ENCODE results near the gene FRS2. TPM values are rescaled to one million over a fixed set of nuclear protein-coding genes. Genes with fewer than 3 reads are reported as not detected.
A peak's percentile ranks its signal among the peaks of the same experiment; 100 is the strongest.

FRS2 gene
- total and polyA plus RNA-seq, 9 donors: 15.5 to 64.2 (median 43.2) TPM

DNA sequence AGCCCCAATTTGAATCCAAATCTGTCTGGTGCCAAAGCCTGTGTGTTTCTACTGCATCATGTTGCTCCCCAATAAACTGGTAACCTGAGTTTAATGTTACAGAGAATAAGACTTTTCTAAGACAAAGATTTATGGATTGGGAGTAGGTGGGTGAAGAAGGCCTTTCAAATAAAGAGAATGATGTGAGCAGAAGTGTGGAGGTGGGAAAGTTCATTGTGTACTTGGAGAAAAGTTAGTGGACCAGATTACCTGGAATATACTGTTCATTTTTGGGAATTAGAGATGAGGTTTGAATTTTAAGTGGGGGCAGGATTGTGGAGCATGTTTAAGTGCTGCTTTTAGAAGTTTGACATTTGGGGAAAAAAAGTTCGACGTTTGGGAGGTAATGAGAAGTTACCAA is 3.1 kb downstream of the FRS2 start:
- no peak for DNase-seq
- H3K27me3 ChIP-seq: no peaks in the 10 kb centered on the region
- H3K36me3 ChIP-seq: no peaks in the 10 kb centered on the region
- 47 to 50% (median 48%) methylated on average over 2 of the region's 2 CpGs for WGBS, 3 donors
- H3K4me3 ChIP-seq: no peak overlapping the region
- intact Hi-C loops (cut with DNase I): loop anchor here in 2 of 4 donors (10.0 kb wide), 2 partner anchors 52 to 92 kb away; no protein-coding TSS in a partner anchor
- H3K9me3 ChIP-seq: no peaks in the 10 kb centered on the region
- TF ChIP-seq EP300 (IDR thresholded peaks at IDR 0.05): no peak
- TF ChIP-seq, protein P1, sequence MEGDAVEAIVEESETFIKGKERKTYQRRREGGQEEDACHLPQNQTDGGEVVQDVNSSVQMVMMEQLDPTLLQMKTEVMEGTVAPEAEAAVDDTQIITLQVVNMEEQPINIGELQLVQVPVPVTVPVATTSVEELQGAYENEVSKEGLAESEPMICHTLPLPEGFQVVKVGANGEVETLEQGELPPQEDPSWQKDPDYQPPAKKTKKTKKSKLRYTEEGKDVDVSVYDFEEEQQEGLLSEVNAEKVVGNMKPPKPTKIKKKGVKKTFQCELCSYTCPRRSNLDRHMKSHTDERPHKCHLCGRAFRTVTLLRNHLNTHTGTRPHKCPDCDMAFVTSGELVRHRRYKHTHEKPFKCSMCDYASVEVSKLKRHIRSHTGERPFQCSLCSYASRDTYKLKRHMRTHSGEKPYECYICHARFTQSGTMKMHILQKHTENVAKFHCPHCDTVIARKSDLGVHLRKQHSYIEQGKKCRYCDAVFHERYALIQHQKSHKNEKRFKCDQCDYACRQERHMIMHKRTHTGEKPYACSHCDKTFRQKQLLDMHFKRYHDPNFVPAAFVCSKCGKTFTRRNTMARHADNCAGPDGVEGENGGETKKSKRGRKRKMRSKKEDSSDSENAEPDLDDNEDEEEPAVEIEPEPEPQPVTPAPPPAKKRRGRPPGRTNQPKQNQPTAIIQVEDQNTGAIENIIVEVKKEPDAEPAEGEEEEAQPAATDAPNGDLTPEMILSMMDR (IDR thresholded peaks at IDR 0.05): no peak
- TF ChIP-seq POLR2A (IDR thresholded peaks at IDR 0.05): no peak
- no peak overlapping the region for H3K27ac ChIP-seq
- H3K4me1 ChIP-seq (ENCODE audit: insufficient read depth): peaks cover 14% of the 10 kb centered on the region

DNA sequence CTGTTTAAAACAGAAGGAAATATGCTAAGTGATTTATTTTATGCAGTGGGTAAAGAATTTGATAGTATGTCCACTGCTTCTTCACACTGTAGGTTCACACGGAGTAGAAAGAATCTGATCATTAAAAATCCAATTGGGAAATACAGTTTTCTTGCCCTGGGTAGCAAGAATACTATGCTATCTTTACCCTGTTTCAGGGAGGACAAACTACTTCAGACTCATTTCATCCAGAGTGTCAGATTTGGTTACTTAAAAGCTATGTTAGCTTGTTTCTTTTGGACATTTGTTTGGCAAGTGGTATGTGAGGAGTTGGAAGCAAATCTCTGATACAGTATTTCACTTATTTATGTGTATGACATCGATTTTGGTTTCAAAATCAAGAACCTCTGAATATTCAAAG is 4.3 kb downstream of the FRS2 start:
- peaks cover 14% of the 10 kb centered on the region for H3K4me1 ChIP-seq (ENCODE audit: insufficient read depth)
- no peaks in the 10 kb centered on the region for H3K27me3 ChIP-seq
- 8 to 20% (median 13%) methylated on average over 2 of the region's 2 CpGs for WGBS, 3 donors
- H3K9me3 ChIP-seq: no peaks in the 10 kb centered on the region
- H3K27ac ChIP-seq: peak overlapping the region in 1 of 2 donors; percentile 49
- TF ChIP-seq, protein P1 (IDR thresholded peaks at IDR 0.05): no peak
- TF ChIP-seq EP300 (IDR thresholded peaks at IDR 0.05) (no peak), POLR2A (IDR thresholded peaks at IDR 0.05) (no peak)
- no peak overlapping the region for H3K4me3 ChIP-seq
- intact Hi-C loops (cut with DNase I): loop anchor here in 2 of 4 donors (10.0 kb wide), 2 partner anchors 50 to 90 kb away; no protein-coding TSS in a partner anchor
- no peak for DNase-seq
- H3K36me3 ChIP-seq: no peaks in the 10 kb centered on the region

DNA sequence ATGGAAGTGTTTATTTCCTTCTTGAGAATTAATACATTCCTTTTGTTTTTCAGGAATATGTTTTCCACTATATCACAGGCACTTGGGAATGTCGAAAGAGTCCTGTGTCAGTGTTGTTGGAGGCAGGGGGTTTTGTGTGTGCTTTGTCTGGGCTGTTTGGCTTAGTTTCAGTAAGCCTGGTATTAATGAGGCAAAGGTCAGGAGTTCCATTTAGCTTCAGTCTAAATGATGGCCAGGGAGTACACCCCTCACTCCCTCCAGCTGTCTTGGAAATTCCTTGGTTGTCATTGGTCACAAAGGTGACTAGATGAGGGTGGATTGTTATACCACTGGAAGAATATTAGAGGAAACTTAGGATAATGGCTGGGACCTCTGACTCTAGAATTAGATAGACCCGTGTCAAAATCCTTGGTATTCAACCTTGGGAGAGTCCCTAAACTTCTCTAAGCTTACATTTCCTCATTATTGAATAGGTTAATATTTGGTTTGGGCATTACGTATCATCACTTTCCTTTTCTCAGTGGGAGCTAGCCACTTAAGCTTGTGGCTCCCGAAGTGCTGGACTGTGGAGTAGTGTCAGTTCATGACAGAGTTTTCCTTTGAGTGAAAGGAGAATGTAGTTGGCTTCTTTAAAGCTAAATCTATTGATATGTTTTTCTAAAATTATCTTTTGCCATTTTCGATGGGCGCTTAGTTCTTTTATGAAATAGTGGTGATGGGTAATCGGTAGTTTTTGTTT is 5.2 kb downstream of the FRS2 start:
- WGBS, 3 donors: 8 to 14% (median 11%) methylated on average over 7 of the region's 7 CpGs
- H3K4me1 ChIP-seq (ENCODE audit: insufficient read depth): peaks cover 14% of the 10 kb centered on the region
- no peaks in the 10 kb centered on the region for H3K9me3 ChIP-seq
- peak overlapping the region; percentile 2 for H3K4me3 ChIP-seq
- H3K36me3 ChIP-seq: no peaks in the 10 kb centered on the region
- no peaks in the 10 kb centered on the region for H3K27me3 ChIP-seq
- H3K27ac ChIP-seq: peak overlapping the region in 1 of 2 donors; percentile 49
- TF ChIP-seq EP300 (IDR thresholded peaks at IDR 0.05) (no peak), POLR2A (IDR thresholded peaks at IDR 0.05) (no peak)
- TF ChIP-seq, protein P1 (IDR thresholded peaks at IDR 0.05): no peak
- intact Hi-C loops (cut with DNase I): loop anchor here in 2 of 4 donors (10.0 kb wide), 2 partner anchors 49 to 89 kb away; no protein-coding TSS in a partner anchor
- DNase-seq: no peak

DNA sequence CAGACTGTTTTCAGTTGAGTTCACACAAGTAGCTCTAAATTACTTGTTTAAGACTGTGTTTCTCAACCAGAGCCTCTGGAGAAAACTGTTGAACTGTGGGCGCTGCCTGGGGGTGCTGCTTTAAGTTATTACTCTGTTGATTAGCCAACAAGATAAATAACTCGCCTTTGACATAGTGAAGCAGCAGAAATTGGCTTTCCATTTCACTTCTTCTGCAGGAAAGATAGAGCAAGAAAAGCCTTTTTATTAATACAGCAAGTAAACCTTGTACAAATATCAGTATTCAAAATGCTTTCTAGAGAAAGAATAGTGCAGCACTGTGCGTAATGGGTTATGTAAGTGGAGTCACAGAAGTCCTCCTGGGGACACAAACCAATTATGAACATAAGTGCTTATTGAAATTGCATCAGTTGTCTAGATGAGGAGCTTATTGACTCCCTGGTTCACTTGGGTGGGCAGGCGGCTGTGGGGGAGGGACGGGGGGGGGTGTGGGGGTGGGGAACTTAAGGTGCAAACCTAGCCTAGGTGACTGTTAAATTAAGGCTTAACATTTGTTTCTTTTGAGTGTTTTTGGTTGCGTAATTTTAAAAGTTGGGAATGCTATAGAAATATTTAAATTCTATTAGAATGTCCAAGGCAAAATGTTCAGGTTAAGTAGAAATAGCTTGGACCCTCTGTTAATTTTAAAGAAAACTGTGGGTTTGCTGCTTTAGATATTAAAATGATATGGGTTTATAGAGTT is 6.3 kb downstream of the FRS2 start:
- peaks cover 17% of the 10 kb centered on the region for H3K4me1 ChIP-seq (ENCODE audit: insufficient read depth)
- DNase-seq: no peak
- intact Hi-C loops (cut with DNase I): loop anchor here in 2 of 4 donors (10.0 kb wide), 2 partner anchors 48 to 88 kb away; no protein-coding TSS in a partner anchor
- no peak overlapping the region for H3K4me3 ChIP-seq
- no peaks in the 10 kb centered on the region for H3K9me3 ChIP-seq
- H3K27ac ChIP-seq: peak overlapping the region in 1 of 2 donors; percentile 49
- 39 to 45% (median 42%) methylated on average over 6 of the region's 6 CpGs for WGBS, 3 donors
- no peak for TF ChIP-seq POLR2A (IDR thresholded peaks at IDR 0.05)
- TF ChIP-seq, protein P1 (IDR thresholded peaks at IDR 0.05): no peak
- TF ChIP-seq EP300 (IDR thresholded peaks at IDR 0.05): no peak
- H3K36me3 ChIP-seq: no peaks in the 10 kb centered on the region
- H3K27me3 ChIP-seq: no peaks in the 10 kb centered on the region

Data from ovary (tissue), 9 donors.